HCT116 (cell line): ENCODE measurements around the gene TGFBI.

Source experiments
- CBX3 ChIP-seq: IDR thresholded peaks from 2 replicates; pipeline ENCODE4 v1.6.1; 2012; ENCODE audit warnings: low read depth
- CEBPB ChIP-seq: IDR thresholded peaks from 2 replicates; pipeline ENCODE4 v1.6.1; 2012; ENCODE audit warnings: low read depth
- EZH2 ChIP-seq: fragments of 200-600 bp; sonication (generic); IDR thresholded peaks from 2 replicates; pipeline ENCODE4 v1.6.1; 2017; ENCODE audit warnings: antibody characterized with exemption, mixed run types
- EZH2phosphoT487 ChIP-seq: fragments of 200-600 bp; IDR thresholded peaks from 2 replicates; pipeline ENCODE4 v1.6.1; 2018; ENCODE audit warnings: antibody characterized with exemption, borderline replicate concordance
- JUND ChIP-seq: IDR thresholded peaks from 2 replicates; pipeline ENCODE4 v1.6.1; 2012
- MAX ChIP-seq: IDR thresholded peaks from 2 replicates; pipeline ENCODE4 v1.6.1; 2012
- POLR2A ChIP-seq: IDR thresholded peaks from 2 replicates; pipeline ENCODE4 v1.7.0; 2011; ENCODE audit warnings: borderline replicate concordance; ENCODE audit not compliant: insufficient read depth, insufficient read length; ENCODE audit errors: extremely low read depth
- POLR2AphosphoS5 ChIP-seq: IDR thresholded peaks from 2 replicates; pipeline ENCODE4 v1.6.1; 2011; ENCODE audit warnings: mild to moderate bottlenecking, low read depth, low read length, moderate library complexity
- RAD21 ChIP-seq: IDR thresholded peaks from 2 replicates; pipeline ENCODE4 v1.6.1; 2012; ENCODE audit warnings: low read depth, mild to moderate bottlenecking
- SP1 ChIP-seq: IDR thresholded peaks from 2 replicates; pipeline ENCODE4 v1.6.1; 2012; ENCODE audit warnings: low read depth
- ZNF274 ChIP-seq: fragments of 200-500 bp; sonication (Bioruptor generic); IDR thresholded peaks from 2 replicates; pipeline ENCODE4 v1.6.1; 2014; ENCODE audit warnings: mild to moderate bottlenecking, low read depth, low read length, inconsistent platforms
- TF ChIP-seq, protein P1 (sequence below), 3 experiments: fragments of 200-600 bp in 1 of 3; sonication (generic) in 1 of 3; IDR thresholded peaks in 2 of 3; conservative IDR thresholded peaks in 1 of 3; 2 replicates each; pipeline ENCODE4 v1.5.1; 2012 to 2017; ENCODE audit warnings: low read depth in 2 of 3, low read length in 2 of 3, antibody characterized with exemption in 1 of 3, borderline replicate concordance in 1 of 3, control low read depth in 1 of 3, mild to moderate bottlenecking in 1 of 3, mixed read lengths in 1 of 3, mixed run types in 1 of 3, moderate library complexity in 1 of 3; ENCODE audit not compliant: insufficient read depth in 1 of 3
- TF ChIP-seq, protein P2 (sequence below): IDR thresholded peaks from 2 replicates; pipeline ENCODE4 v1.6.1; 2012; ENCODE audit warnings: low read depth
- TF ChIP-seq, protein P3 (sequence below): IDR thresholded peaks from 2 replicates; pipeline ENCODE4 v1.6.1; 2012

DNA sequence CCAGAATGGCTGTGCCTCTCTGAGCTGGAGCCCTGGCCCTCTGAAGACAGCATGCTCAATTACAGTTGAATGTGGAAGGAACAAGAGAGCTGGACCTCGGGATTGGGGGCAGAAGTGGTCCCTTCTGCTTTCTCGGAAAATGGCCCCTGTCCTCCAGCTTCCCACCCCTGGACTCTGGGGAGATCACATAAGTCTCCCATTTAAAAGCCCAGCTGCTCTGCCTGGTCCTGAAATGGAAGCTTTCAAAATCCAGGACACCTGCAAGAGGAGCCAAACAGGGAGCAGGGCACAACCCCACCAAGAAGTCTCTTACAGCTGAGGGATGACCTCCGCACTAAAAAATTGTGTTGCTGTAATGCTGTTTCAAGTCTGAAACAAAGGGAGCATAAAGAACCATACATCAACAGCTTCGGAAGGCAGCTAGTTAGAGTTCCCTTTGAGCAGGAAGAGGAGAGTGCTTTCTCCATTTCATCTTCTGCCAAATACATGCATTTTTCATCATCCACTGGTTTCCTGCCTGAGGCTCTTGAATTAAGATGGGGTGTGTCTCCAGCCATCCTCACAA, 48.2 kb downstream of the TGFBI start:
- TF ChIP-seq, protein P1, sequence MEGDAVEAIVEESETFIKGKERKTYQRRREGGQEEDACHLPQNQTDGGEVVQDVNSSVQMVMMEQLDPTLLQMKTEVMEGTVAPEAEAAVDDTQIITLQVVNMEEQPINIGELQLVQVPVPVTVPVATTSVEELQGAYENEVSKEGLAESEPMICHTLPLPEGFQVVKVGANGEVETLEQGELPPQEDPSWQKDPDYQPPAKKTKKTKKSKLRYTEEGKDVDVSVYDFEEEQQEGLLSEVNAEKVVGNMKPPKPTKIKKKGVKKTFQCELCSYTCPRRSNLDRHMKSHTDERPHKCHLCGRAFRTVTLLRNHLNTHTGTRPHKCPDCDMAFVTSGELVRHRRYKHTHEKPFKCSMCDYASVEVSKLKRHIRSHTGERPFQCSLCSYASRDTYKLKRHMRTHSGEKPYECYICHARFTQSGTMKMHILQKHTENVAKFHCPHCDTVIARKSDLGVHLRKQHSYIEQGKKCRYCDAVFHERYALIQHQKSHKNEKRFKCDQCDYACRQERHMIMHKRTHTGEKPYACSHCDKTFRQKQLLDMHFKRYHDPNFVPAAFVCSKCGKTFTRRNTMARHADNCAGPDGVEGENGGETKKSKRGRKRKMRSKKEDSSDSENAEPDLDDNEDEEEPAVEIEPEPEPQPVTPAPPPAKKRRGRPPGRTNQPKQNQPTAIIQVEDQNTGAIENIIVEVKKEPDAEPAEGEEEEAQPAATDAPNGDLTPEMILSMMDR (IDR thresholded peaks at IDR 0.05 in 2 of 3, conservative IDR thresholded peaks at IDR 0.05 in 1 of 3; ENCODE audit: borderline replicate concordance in 1 of 3, insufficient read depth in 1 of 3, low read depth in 2 of 3, low read length in 2 of 3): no peak
- TF ChIP-seq EZH2phosphoT487 (no peak), POLR2A (no peak), POLR2AphosphoS5 (no peak), MAX (no peak), JUND (no peak), ZNF274 (no peak), RAD21 (no peak), CEBPB (no peak), SP1 (no peak), CBX3 (no peak), EZH2 (no peak)
- TF ChIP-seq, protein P2, sequence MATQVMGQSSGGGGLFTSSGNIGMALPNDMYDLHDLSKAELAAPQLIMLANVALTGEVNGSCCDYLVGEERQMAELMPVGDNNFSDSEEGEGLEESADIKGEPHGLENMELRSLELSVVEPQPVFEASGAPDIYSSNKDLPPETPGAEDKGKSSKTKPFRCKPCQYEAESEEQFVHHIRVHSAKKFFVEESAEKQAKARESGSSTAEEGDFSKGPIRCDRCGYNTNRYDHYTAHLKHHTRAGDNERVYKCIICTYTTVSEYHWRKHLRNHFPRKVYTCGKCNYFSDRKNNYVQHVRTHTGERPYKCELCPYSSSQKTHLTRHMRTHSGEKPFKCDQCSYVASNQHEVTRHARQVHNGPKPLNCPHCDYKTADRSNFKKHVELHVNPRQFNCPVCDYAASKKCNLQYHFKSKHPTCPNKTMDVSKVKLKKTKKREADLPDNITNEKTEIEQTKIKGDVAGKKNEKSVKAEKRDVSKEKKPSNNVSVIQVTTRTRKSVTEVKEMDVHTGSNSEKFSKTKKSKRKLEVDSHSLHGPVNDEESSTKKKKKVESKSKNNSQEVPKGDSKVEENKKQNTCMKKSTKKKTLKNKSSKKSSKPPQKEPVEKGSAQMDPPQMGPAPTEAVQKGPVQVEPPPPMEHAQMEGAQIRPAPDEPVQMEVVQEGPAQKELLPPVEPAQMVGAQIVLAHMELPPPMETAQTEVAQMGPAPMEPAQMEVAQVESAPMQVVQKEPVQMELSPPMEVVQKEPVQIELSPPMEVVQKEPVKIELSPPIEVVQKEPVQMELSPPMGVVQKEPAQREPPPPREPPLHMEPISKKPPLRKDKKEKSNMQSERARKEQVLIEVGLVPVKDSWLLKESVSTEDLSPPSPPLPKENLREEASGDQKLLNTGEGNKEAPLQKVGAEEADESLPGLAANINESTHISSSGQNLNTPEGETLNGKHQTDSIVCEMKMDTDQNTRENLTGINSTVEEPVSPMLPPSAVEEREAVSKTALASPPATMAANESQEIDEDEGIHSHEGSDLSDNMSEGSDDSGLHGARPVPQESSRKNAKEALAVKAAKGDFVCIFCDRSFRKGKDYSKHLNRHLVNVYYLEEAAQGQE: no peak
- TF ChIP-seq, protein P3, sequence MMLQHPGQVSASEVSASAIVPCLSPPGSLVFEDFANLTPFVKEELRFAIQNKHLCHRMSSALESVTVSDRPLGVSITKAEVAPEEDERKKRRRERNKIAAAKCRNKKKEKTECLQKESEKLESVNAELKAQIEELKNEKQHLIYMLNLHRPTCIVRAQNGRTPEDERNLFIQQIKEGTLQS: no peak
